NCI-H2171 (cell line): ENCODE data around the gene MLN.

Source experiments
- DNase-seq: peaks from one replicate; lab custom pipeline; 2025; lab: John Stamatoyannopoulos, UW

Gene MLN

GRCh38 chr6:33813990-33814985, 10.5 kb upstream of the MLN start:
- DNase-seq, result no peak

- DNase-seq, result no peak
These were observed 9.6 kb upstream of the MLN start for GRCh38 chr6:33813246-33813904.

GRCh38 chr6:33812669-33813068, 8.9 kb upstream of the MLN start:
- DNase-seq, result no peak

- peak; percentile 82 for DNase-seq
These were observed 5.8 kb upstream of the MLN start for GRCh38 chr6:33809594-33809993.

GRCh38 chr6:33808641-33809180, 4.9 kb upstream of the MLN start:
- DNase-seq, result no peak

GRCh38 chr6:33807606-33808005, 3.8 kb upstream of the MLN start:
- no peak for DNase-seq

GRCh38 chr6:33806841-33807240, 3.0 kb upstream of the MLN start:
- DNase-seq, result no peak

GRCh38 chr6:33802186-33802958, 1.4 kb downstream of the MLN start:
- no peak for DNase-seq

- DNase-seq, result no peak
These were observed 2.2 kb downstream of the MLN start for GRCh38 chr6:33801611-33802010.

GRCh38 chr6:33800248-33800969, 3.4 kb downstream of the MLN start:
- no peak for DNase-seq

GRCh38 chr6:33799454-33800113, 4.2 kb downstream of the MLN start:
- no peak for DNase-seq

GRCh38 chr6:33798343-33798848, 5.4 kb downstream of the MLN start:
- no peak for DNase-seq

GRCh38 chr6:33797626-33798342, 6.0 kb downstream of the MLN start:
- no peak for DNase-seq

GRCh38 chr6:33794910-33795623, 8.7 kb downstream of the MLN start:
- DNase-seq, result no peak

GRCh38 chr6:33792981-33793380, 10.8 kb downstream of the MLN start:
- no peak for DNase-seq

GRCh38 chr6:33791620-33792019, 12.2 kb downstream of the MLN start:
- no peak for DNase-seq

- no peak for DNase-seq
These were observed 12.9 kb downstream of the MLN start for GRCh38 chr6:33790910-33791309.

- no peak for DNase-seq
These were observed 13.4 kb downstream of the MLN start for GRCh38 chr6:33790379-33790778.

GRCh38 chr6:33789550-33789895, 14.3 kb downstream of the MLN start:
- DNase-seq, result no peak
